GM21515 (cell line): Measurements from ENCODE around the gene ARHGEF39.
"Not testable (repeated sequence)": the region's sequence is repeated elsewhere in the genome, so short reads cannot be mapped to it uniquely, and the experiment has no call there.

Experiments used
- ATAC-seq: cut with Tn5 transposase; IDR thresholded peaks from one replicate; pipeline ENCODE4 v1.9.1; 2021; ENCODE audit not compliant: unreplicated experiment

Gene ARHGEF39

GRCh38 chr9:35628389-35628991 lies 36.5 kb downstream of the ARHGEF39 start:
- no peak for ATAC-seq

- no peak for ATAC-seq
Measured at GRCh38 chr9:35627575-35627974, 37.4 kb downstream of the ARHGEF39 start.

- no peak for ATAC-seq
Measured at GRCh38 chr9:35619800-35620158, 45.2 kb downstream of the ARHGEF39 start.

- ATAC-seq: no peak
Measured at GRCh38 chr9:35618854-35619799, 45.9 kb downstream of the ARHGEF39 start.

- no peak for ATAC-seq
Measured at GRCh38 chr9:35618325-35618727, 46.7 kb downstream of the ARHGEF39 start, which contains the start of gene CD72. CD72 (minus strand) TSS chr9:35618413; CDS start chr9:35618303, 110 bp downstream.

- no peak for ATAC-seq
Measured at GRCh38 chr9:35617548-35617947, 47.4 kb downstream of the ARHGEF39 start.

- no peak for ATAC-seq
Measured at GRCh38 chr9:35616681-35617459, 48.1 kb downstream of the ARHGEF39 start.

GRCh38 chr9:35615981-35616680 lies 48.9 kb downstream of the ARHGEF39 start:
- ATAC-seq: no peak

- ATAC-seq: no peak
Measured at GRCh38 chr9:35612843-35613242, 52.2 kb downstream of the ARHGEF39 start.

- not testable (repeated sequence) for ATAC-seq
Measured at GRCh38 chr9:35612066-35612465, 52.9 kb downstream of the ARHGEF39 start.

- peak; percentile 48 for ATAC-seq
Measured at GRCh38 chr9:35611230-35611797, 53.7 kb downstream of the ARHGEF39 start.

GRCh38 chr9:35609820-35610163 lies 55.2 kb downstream of the ARHGEF39 start:
- no peak for ATAC-seq
